H4 (cell line): Measurements from ENCODE around the gene FUZ. TPM values are rescaled to one million over a fixed set of nuclear protein-coding genes. Genes with fewer than 3 reads are reported as not detected.

Experiments
- total RNA-seq: library from RNA; depleted of rRNA; stranded (reverse); fragments of >200 nt; shearing (Covaris generic); gene quantifications from 2 replicates; pipeline ENCODE4 v1.2.3, GENCODE V29; 2014; rRNA removed

The FUZ gene
- total RNA-seq, 1 experiment from 2014 or later = 31.7 TPM

Other genes starting within 250 kb of the FUZ start
- 95.7 and 114 TPM in 2 replicates for gene NOSIP, start 232.7 kb downstream of the FUZ start, total RNA-seq
- gene PRRG2, start 232.0 kb downstream of the FUZ start, total RNA-seq = 0.56 TPM in 1 of 2 replicates, not detected in the other
- gene PRR12, start 222.1 kb downstream of the FUZ start, total RNA-seq = 0.99 and 1.0 TPM in 2 replicates
- 21.5 and 22.7 TPM in 2 replicates for gene RRAS, start 173.1 kb downstream of the FUZ start, total RNA-seq
- gene SCAF1, start 171.1 kb downstream of the FUZ start, total RNA-seq = 13.9 and 17.5 TPM in 2 replicates
- 123 and 133 TPM in 2 replicates for gene IRF3, start 147.4 kb downstream of the FUZ start, total RNA-seq
- 9.0 and 14.8 TPM in 2 replicates for gene BCL2L12, start 147.4 kb downstream of the FUZ start, total RNA-seq
- gene PRMT1, start 136.0 kb downstream of the FUZ start, total RNA-seq = 629 and 716 TPM in 2 replicates
- 0.08 and 1.4 TPM in 2 replicates for gene ADM5, start 123.7 kb downstream of the FUZ start, total RNA-seq
- gene CPT1C, start 122.2 kb downstream of the FUZ start, total RNA-seq = 1.6 and 2.6 TPM in 2 replicates
- gene TSKS, start 50.0 kb downstream of the FUZ start, total RNA-seq = not detected in 2 replicates
- 55.5 and 61.1 TPM in 2 replicates for gene AP2A1, start 46.3 kb downstream of the FUZ start, total RNA-seq
- gene MED25, start 5.0 kb upstream of the FUZ start, total RNA-seq = 16.1 TPM in 2 replicates
- gene PTOV1, start 37.9 kb upstream of the FUZ start, total RNA-seq = 99.9 and 101 TPM in 2 replicates
- 20.5 and 22.7 TPM in 2 replicates for gene PNKP, start 54.3 kb upstream of the FUZ start, total RNA-seq
- 12.8 and 13.4 TPM in 2 replicates for gene AKT1S1, start 64.1 kb upstream of the FUZ start, total RNA-seq
- gene TBC1D17, start 64.4 kb upstream of the FUZ start, total RNA-seq = 2.6 and 6.8 TPM in 2 replicates
- gene IL4I1, start 83.6 kb upstream of the FUZ start, total RNA-seq = 0.15 TPM in 1 of 2 replicates, not detected in the other
- gene ATF5, start 115.9 kb upstream of the FUZ start, total RNA-seq = 16.0 and 19.0 TPM in 2 replicates
- gene NUP62, start 116.2 kb upstream of the FUZ start, total RNA-seq = 52.1 and 62.4 TPM in 2 replicates
- not detected in 2 replicates for gene SIGLEC11, start 147.9 kb upstream of the FUZ start, total RNA-seq
- 32.5 and 35.6 TPM in 2 replicates for gene VRK3, start 212.1 kb upstream of the FUZ start, total RNA-seq
- 15.8 and 17.4 TPM in 2 replicates for gene ZNF473, start 212.7 kb upstream of the FUZ start, total RNA-seq